Natural killer cell (primary cell): ENCODE results near the gene CDCA7L. TPM values are rescaled to one million over a fixed set of nuclear protein-coding genes. Genes with fewer than 3 reads are reported as not detected.

Experiments used
- ATAC-seq, 3 donors: fragments of 150-1000 bp in 2 of 3; fragments of 200-7000 bp in 1 of 3; cut with Tn5 transposase; 1 replicate in 1 of 3; 2 replicates in 2 of 3; pipeline ENCODE4 v1.10.0; 2021; ENCODE audit warnings: mild to moderate bottlenecking in 2 of 3, moderate library complexity in 2 of 3
- DNase-seq, 2 donors: peaks; one replicate each; pipeline versions ENCODE4 v3.0.0 to v3.0.0-alpha.2; 2013 to 2021; ENCODE audit warnings: mixed read lengths in 1 of 2
- H3K27ac ChIP-seq: one replicate; pipeline ENCODE4 v1.5.1; 2013; ENCODE audit warnings: mild to moderate bottlenecking, low read length
- H3K27me3 ChIP-seq: one replicate; pipeline ENCODE4 v1.6.1; 2013; ENCODE audit warnings: low read length; ENCODE audit not compliant: control insufficient read depth, insufficient read depth
- H3K36me3 ChIP-seq: one replicate; pipeline ENCODE4 v1.6.1; 2013; ENCODE audit warnings: low read length; ENCODE audit not compliant: control insufficient read depth, insufficient read depth
- H3K4me1 ChIP-seq: one replicate; pipeline ENCODE4 v1.6.1; 2013; ENCODE audit warnings: low read length; ENCODE audit not compliant: control insufficient read depth, insufficient read depth
- H3K4me3 ChIP-seq: one replicate; pipeline ENCODE4 v1.5.1; 2013; ENCODE audit warnings: low read length
- H3K9me3 ChIP-seq: one replicate; pipeline ENCODE4 v1.6.1; 2013; ENCODE audit warnings: low read length; ENCODE audit not compliant: control insufficient read depth, insufficient read depth
- H3K27ac Mint-ChIP-seq, 2 donors: one replicate each; pipeline ENCODE4 v1.8.0; 2022; ENCODE audit warnings: mild to moderate bottlenecking in 2 of 2, mixed read lengths in 2 of 2, moderate library complexity in 1 of 2
- H3K27me3 Mint-ChIP-seq, 2 donors: one replicate each; pipeline ENCODE4 v1.8.0; 2022; ENCODE audit warnings: low read depth in 2 of 2, mixed read lengths in 2 of 2
- H3K36me3 Mint-ChIP-seq: one replicate; pipeline ENCODE4 v1.8.0; 2022; ENCODE audit warnings: mixed read lengths
- H3K4me1 Mint-ChIP-seq, 2 donors: one replicate each; pipeline ENCODE4 v1.8.0; 2022; ENCODE audit warnings: mixed read lengths in 2 of 2
- H3K4me3 Mint-ChIP-seq: one replicate; pipeline ENCODE4 v1.8.0; 2022; ENCODE audit warnings: mild to moderate bottlenecking, moderate library complexity, mixed read lengths
- H3K9me3 Mint-ChIP-seq, 2 donors: one replicate each; pipeline ENCODE4 v1.8.0; 2022; ENCODE audit warnings: mixed read lengths in 2 of 2
- CTCF ChIP-seq: fragments of 200-600 bp; IDR thresholded peaks from one replicate; pipeline ENCODE4 v1.8.0; 2022; ENCODE audit warnings: antibody characterized with exemption
- WGBS: methylation state at CpG from one replicate; pipeline ENCODE4 v1.1.7; 2013; ENCODE audit warnings: missing lambda C conversion rate; ENCODE audit not compliant: insufficient coverage; 5-methylcytosine and 5-hydroxymethylcytosine counted together
- intact Hi-C: fragments of 100-400 bp; cut with micrococcal nuclease; formaldehyde crosslinking; loops from one replicate; pipeline ENCODE4 v1.14.2; 2022
- total RNA-seq, 4 donors: library from RNA; stranded (reverse); fragments of 120-200 nt in 1 of 4; gene quantifications; one replicate each; pipeline versions ENCODE4 v1.2.3 to v1.2.4, GENCODE V29; 2013 to 2022

The CDCA7L gene
- total RNA-seq, 3 donors from 2014 or later (not counting 1 experiment from before 2014, with no cell fraction given) = 3.1 to 5.0 (median 4.5) TPM

GRCh38 chr7:21983056-21983455 lies 37.4 kb upstream of the CDCA7L start:
- no peaks in the 10 kb centered on the region for H3K36me3 Mint-ChIP-seq

GRCh38 chr7:21981524-21981923 lies 35.8 kb upstream of the CDCA7L start:
- H3K36me3 Mint-ChIP-seq = no peaks in the 10 kb centered on the region
- no peak for ATAC-seq
- no peaks in the 10 kb centered on the region for H3K27me3 ChIP-seq
- H3K27ac ChIP-seq = no peak overlapping the region
- H3K36me3 ChIP-seq = no peaks in the 10 kb centered on the region
- H3K9me3 Mint-ChIP-seq = no peaks in the 10 kb centered on the region
- TF ChIP-seq CTCF = no peak
- DNase-seq = no peak
- no peaks in the 10 kb centered on the region for H3K4me1 Mint-ChIP-seq
- no peak overlapping the region for H3K27ac Mint-ChIP-seq
- WGBS = 89% methylated on average over 2 of the region's 2 CpGs
- H3K9me3 ChIP-seq = no peaks in the 10 kb centered on the region
- H3K4me3 Mint-ChIP-seq = no peak overlapping the region
- no peak overlapping the region for H3K4me3 ChIP-seq
- H3K4me1 ChIP-seq = no peaks in the 10 kb centered on the region
- intact Hi-C loops = no loop called here
- peaks cover 0 to 9% of the 10 kb centered on the region in 2 donors for H3K27me3 Mint-ChIP-seq

More at GRCh38 chr7:21983056-21983455, 37.4 kb upstream of the CDCA7L start:
- H3K4me3 ChIP-seq = no peak overlapping the region
- H3K9me3 Mint-ChIP-seq = no peaks in the 10 kb centered on the region
- no peak overlapping the region for H3K4me3 Mint-ChIP-seq
- no peak for DNase-seq
- no peaks in the 10 kb centered on the region for H3K36me3 ChIP-seq
- TF ChIP-seq CTCF = no peak
- H3K27ac Mint-ChIP-seq = no peak overlapping the region
- no peak overlapping the region for H3K27ac ChIP-seq
- H3K9me3 ChIP-seq = no peaks in the 10 kb centered on the region
- H3K27me3 Mint-ChIP-seq = peaks cover 0 to 9% of the 10 kb centered on the region in 2 donors
- WGBS = 85% methylated on average over 2 of the region's 2 CpGs
- intact Hi-C loops = no loop called here
- no peaks in the 10 kb centered on the region for H3K4me1 ChIP-seq
- no peaks in the 10 kb centered on the region for H3K4me1 Mint-ChIP-seq
- ATAC-seq = no peak
- no peaks in the 10 kb centered on the region for H3K27me3 ChIP-seq

DNA sequence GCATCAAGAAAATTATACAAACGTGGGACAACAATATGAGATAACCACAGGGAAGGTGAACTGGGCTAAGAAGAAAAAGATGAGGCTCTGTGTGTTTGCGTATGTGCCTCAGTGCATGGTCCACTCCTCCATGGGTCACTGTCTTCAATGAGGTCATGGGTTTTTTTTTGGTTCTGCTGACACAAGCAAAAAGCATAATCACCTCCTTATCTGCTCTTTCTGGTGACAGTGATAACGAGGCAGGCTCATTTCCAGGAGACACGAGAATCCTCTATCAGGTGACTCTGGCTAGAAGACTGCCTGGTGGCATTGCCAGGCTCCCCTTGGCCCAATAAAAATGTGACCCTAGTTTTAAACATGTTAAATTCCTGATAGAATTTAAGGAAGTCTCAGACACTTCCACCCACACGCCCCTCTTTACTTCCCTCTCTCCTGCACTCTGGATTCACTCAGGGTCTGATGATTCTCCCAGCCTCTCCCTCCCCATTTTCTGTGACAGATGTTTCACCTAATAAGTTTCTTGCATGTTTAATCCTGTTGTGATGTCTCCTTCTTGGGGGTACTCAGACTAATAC lies 35.3 kb upstream of the CDCA7L start:
- H3K4me3 Mint-ChIP-seq = no peak overlapping the region
- ATAC-seq (no peak), DNase-seq (no peak)
- intact Hi-C loops = no loop called here
- no peaks in the 10 kb centered on the region for H3K9me3 ChIP-seq
- no peaks in the 10 kb centered on the region for H3K4me1 Mint-ChIP-seq
- no peak overlapping the region for H3K27ac ChIP-seq
- no peaks in the 10 kb centered on the region for H3K36me3 ChIP-seq
- no peaks in the 10 kb centered on the region for H3K36me3 Mint-ChIP-seq
- no peak for TF ChIP-seq CTCF
- no peak overlapping the region for H3K27ac Mint-ChIP-seq
- H3K27me3 Mint-ChIP-seq = peaks cover 0 to 5% of the 10 kb centered on the region in 2 donors
- H3K4me3 ChIP-seq = no peak overlapping the region
- H3K9me3 Mint-ChIP-seq = no peaks in the 10 kb centered on the region
- WGBS = 86% methylated on average over 5 of the region's 5 CpGs
- no peaks in the 10 kb centered on the region for H3K4me1 ChIP-seq
- no peaks in the 10 kb centered on the region for H3K27me3 ChIP-seq

GRCh38 chr7:21972397-21972784 lies 26.7 kb upstream of the CDCA7L start:
- Histone ChIP-seq H3K4me1 (peaks cover 11% of the 10 kb centered on the region), H3K4me3 (no peak overlapping the region), H3K27ac (no peak overlapping the region), H3K9me3 (no peaks in the 10 kb centered on the region), H3K36me3 (no peaks in the 10 kb centered on the region), H3K27me3 (no peaks in the 10 kb centered on the region)
- no peak for TF ChIP-seq CTCF
- no peaks in the 10 kb centered on the region for H3K9me3 Mint-ChIP-seq
- peaks cover 5 to 28% of the 10 kb centered on the region in 2 donors for H3K27me3 Mint-ChIP-seq
- no peak for ATAC-seq
- 23% methylated on average over 5 of the region's 5 CpGs for WGBS
- intact Hi-C loops = no loop called here
- peaks cover 7% of the 10 kb centered on the region in 2 donors for H3K4me1 Mint-ChIP-seq
- no peak for DNase-seq
- H3K27ac Mint-ChIP-seq = no peak overlapping the region
- no peak overlapping the region for H3K4me3 Mint-ChIP-seq
- no peaks in the 10 kb centered on the region for H3K36me3 Mint-ChIP-seq
